Neural cell (in vitro differentiated cells): ENCODE results near the gene KCNH6. TPM values are rescaled to one million over a fixed set of nuclear protein-coding genes. Genes with fewer than 3 reads are reported as not detected.

Source experiments
- H2AFZ ChIP-seq: fragments of 200-600, 300-800 bp; sonication (generic), shearing (Covaris generic); 2 replicates; pipeline ENCODE4 v1.6.0; 2014; ENCODE audit warnings: low read depth, mild to moderate bottlenecking, antibody characterized with exemption, low read length, moderate library complexity
- H3F3A ChIP-seq: fragments of 200-600 bp; shearing (Covaris generic); 2 replicates; pipeline ENCODE4 v1.6.1; 2016; ENCODE audit warnings: mild to moderate bottlenecking, moderate library complexity, mixed read lengths, antibody characterized with exemption, low read length; ENCODE audit not compliant: insufficient read depth, poor library complexity, severe bottlenecking
- H3K27ac ChIP-seq: fragments of 200-600, 300-800 bp; sonication (generic), shearing (Covaris generic); 2 replicates; pipeline ENCODE4 v1.5.1; 2014; ENCODE audit warnings: mild to moderate bottlenecking, low read length, moderate library complexity
- H3K27me3 ChIP-seq: fragments of 300-800, 200-600 bp; sonication (generic), shearing (Covaris generic); 2 replicates; pipeline ENCODE4 v1.6.0; 2014; ENCODE audit warnings: mild to moderate bottlenecking, low read depth, low read length, moderate library complexity; ENCODE audit not compliant: insufficient read depth
- H3K36me3 ChIP-seq: fragments of 300-800, 200-600 bp; sonication (generic), shearing (Covaris generic); 2 replicates; pipeline ENCODE4 v1.5.1; 2014; ENCODE audit warnings: mild to moderate bottlenecking, antibody characterized with exemption, low read length, moderate library complexity; ENCODE audit not compliant: insufficient read depth
- H3K4me2 ChIP-seq: fragments of 300-800, 200-600 bp; sonication (generic), shearing (Covaris generic); 2 replicates; pipeline ENCODE4 v1.6.0; 2014; ENCODE audit warnings: mild to moderate bottlenecking, low read length
- H3K4me3 ChIP-seq: fragments of 300-800, 200-600 bp; sonication (generic), shearing (Covaris generic); 2 replicates; pipeline ENCODE4 v1.5.1; 2014; ENCODE audit warnings: mild to moderate bottlenecking, low read length, moderate library complexity
- H3K79me2 ChIP-seq: fragments of 200-600 bp; shearing (Covaris generic); replicated peaks from 2 replicates; pipeline ENCODE4 v1.6.0; 2014; ENCODE audit warnings: mild to moderate bottlenecking, low read length, moderate library complexity; ENCODE audit not compliant: insufficient read depth
- H3K9ac ChIP-seq: fragments of 300-800, 200-600 bp; sonication (generic), shearing (Covaris generic); 2 replicates; pipeline ENCODE4 v1.6.1; 2016; ENCODE audit warnings: mild to moderate bottlenecking, low read length, mixed read lengths
- H3K9me2 ChIP-seq: fragments of 200-600 bp; shearing (Covaris generic); 2 replicates; pipeline ENCODE4 v1.6.1; 2016; ENCODE audit warnings: mild to moderate bottlenecking, low read length, mixed read lengths; ENCODE audit not compliant: insufficient read depth
- H3K9me3 ChIP-seq: fragments of 200-600, 300-800 bp; sonication (generic), shearing (Covaris generic); 2 replicates; pipeline ENCODE4 v1.6.1; 2016; ENCODE audit warnings: mild to moderate bottlenecking, mixed run types, low read length, moderate library complexity, mixed read lengths
- H4K20me1 ChIP-seq: fragments of 200-600 bp; shearing (Covaris generic); 2 replicates; pipeline ENCODE4 v1.6.1; 2016; ENCODE audit warnings: mild to moderate bottlenecking, mixed run types; ENCODE audit not compliant: insufficient read depth
- EP300 ChIP-seq: fragments of 450-650 bp; conservative IDR thresholded peaks from 2 replicates; pipeline ENCODE4 v1.6.1; 2014; ENCODE audit warnings: antibody characterized with exemption, mild to moderate bottlenecking, moderate library complexity; ENCODE audit not compliant: poor library complexity, severe bottlenecking
- EZH2 ChIP-seq: fragments of 200-600, 300-800 bp; shearing (Covaris generic), sonication (generic); IDR thresholded peaks from 2 replicates; pipeline ENCODE4 v1.6.1; 2014; ENCODE audit warnings: antibody characterized with exemption, low read length, borderline replicate concordance, mild to moderate bottlenecking; ENCODE audit not compliant: insufficient read depth, poor library complexity, severe bottlenecking
- MXI1 ChIP-seq: fragments of 450-650 bp; conservative IDR thresholded peaks from 2 replicates; pipeline ENCODE4 v1.6.1; 2014; ENCODE audit warnings: antibody characterized with exemption, mild to moderate bottlenecking; ENCODE audit not compliant: poor library complexity, severe bottlenecking
- POLR2AphosphoS5 ChIP-seq: IDR thresholded peaks from 2 replicates; pipeline ENCODE4 v1.6.1; 2012
- RAD21 ChIP-seq: fragments of 450-650 bp; conservative IDR thresholded peaks from 2 replicates; pipeline ENCODE4 v1.6.1; 2014; ENCODE audit warnings: antibody characterized with exemption, mild to moderate bottlenecking, moderate library complexity
- REST ChIP-seq: IDR thresholded peaks from 2 replicates; pipeline ENCODE4 v1.6.1; 2012; ENCODE audit warnings: borderline replicate concordance
- SMC3 ChIP-seq: fragments of 450-650 bp; conservative IDR thresholded peaks from 2 replicates; pipeline ENCODE4 v1.6.1; 2014; ENCODE audit warnings: antibody characterized with exemption, mild to moderate bottlenecking, moderate library complexity; ENCODE audit not compliant: poor library complexity
- TAF1 ChIP-seq: IDR thresholded peaks from 2 replicates; pipeline ENCODE4 v1.6.1; 2012; ENCODE audit warnings: low read depth
- polyA plus RNA-seq: library from polyadenylated mRNA; depleted of rRNA; stranded (reverse); fragments of >200 nt; gene quantifications from 2 replicates; pipeline ENCODE4 v1.2.3, GENCODE V29; 2014
- TF ChIP-seq, protein P1 (sequence below): fragments of 450-650 bp; IDR thresholded peaks from 2 replicates; pipeline ENCODE4 v1.5.1; 2014; ENCODE audit warnings: antibody characterized with exemption, mild to moderate bottlenecking, moderate library complexity; ENCODE audit not compliant: poor library complexity, severe bottlenecking

The KCNH6 gene
- polyA plus RNA-seq, 1 donor from 2014 or later, result not detected

DNA sequence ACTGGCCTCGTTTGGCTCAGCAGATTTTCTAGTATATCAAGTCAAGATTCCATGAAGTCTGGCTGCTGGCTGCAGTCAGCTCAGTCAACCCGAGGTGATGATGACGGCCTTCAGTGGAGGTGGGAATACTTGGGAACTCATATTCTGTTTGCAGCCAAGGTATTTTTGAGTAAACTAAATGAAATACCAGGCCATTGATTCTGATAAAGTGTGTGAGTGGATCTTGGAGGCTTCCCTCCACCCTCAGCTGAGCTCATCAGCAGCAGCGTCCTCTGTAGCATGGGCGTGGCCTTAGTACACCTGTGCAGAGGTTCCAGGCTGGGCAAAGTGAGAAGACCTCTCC lies 55.6 kb downstream of the KCNH6 start:
- H3K9ac ChIP-seq, result no peak overlapping the region
- H3K9me3 ChIP-seq, result no peaks in the 10 kb centered on the region
- H3F3A ChIP-seq, result no peaks in the 10 kb centered on the region
- no peaks in the 10 kb centered on the region for H3K9me2 ChIP-seq
- peaks cover 8% of the 10 kb centered on the region for H3K79me2 ChIP-seq
- H3K27ac ChIP-seq, result no peak overlapping the region
- no peaks in the 10 kb centered on the region for H3K36me3 ChIP-seq
- H2AFZ ChIP-seq, result no peak overlapping the region
- no peak overlapping the region for H3K4me2 ChIP-seq
- H3K27me3 ChIP-seq, result no peaks in the 10 kb centered on the region
- TF ChIP-seq RAD21 (no peak), EZH2 (no peak), MXI1 (no peak), REST (no peak), POLR2AphosphoS5 (no peak), EP300 (no peak), TAF1 (no peak), SMC3 (no peak)
- TF ChIP-seq, protein P1, sequence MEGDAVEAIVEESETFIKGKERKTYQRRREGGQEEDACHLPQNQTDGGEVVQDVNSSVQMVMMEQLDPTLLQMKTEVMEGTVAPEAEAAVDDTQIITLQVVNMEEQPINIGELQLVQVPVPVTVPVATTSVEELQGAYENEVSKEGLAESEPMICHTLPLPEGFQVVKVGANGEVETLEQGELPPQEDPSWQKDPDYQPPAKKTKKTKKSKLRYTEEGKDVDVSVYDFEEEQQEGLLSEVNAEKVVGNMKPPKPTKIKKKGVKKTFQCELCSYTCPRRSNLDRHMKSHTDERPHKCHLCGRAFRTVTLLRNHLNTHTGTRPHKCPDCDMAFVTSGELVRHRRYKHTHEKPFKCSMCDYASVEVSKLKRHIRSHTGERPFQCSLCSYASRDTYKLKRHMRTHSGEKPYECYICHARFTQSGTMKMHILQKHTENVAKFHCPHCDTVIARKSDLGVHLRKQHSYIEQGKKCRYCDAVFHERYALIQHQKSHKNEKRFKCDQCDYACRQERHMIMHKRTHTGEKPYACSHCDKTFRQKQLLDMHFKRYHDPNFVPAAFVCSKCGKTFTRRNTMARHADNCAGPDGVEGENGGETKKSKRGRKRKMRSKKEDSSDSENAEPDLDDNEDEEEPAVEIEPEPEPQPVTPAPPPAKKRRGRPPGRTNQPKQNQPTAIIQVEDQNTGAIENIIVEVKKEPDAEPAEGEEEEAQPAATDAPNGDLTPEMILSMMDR, result no peak
- H4K20me1 ChIP-seq, result no peaks in the 10 kb centered on the region
- no peak overlapping the region for H3K4me3 ChIP-seq

DNA sequence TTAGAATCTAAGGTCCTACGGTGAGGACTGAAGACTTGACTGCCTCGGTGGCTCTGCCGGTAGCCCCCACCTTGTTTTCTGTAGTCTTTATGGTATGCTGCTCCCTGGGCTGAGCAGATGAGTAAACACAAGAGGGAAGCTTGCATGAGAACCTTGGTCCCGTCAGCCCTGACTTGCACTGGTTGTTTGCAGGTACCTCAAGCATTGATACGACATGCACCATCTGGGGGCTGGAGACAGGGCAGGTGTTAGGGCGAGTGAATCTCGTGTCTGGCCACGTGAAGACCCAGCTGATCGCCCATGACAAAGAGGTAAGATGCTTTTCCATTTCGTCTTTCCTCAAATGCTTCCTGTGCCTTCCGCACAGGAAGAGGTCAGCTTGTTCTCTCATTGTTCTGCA lies 56.5 kb downstream of the KCNH6 start:
- Histone ChIP-seq H4K20me1 (no peaks in the 10 kb centered on the region), H3F3A (no peaks in the 10 kb centered on the region), H3K27ac (no peak overlapping the region), H3K36me3 (no peaks in the 10 kb centered on the region), H2AFZ (no peak overlapping the region), H3K9me2 (no peaks in the 10 kb centered on the region), H3K27me3 (no peaks in the 10 kb centered on the region), H3K79me2 (peaks cover 8% of the 10 kb centered on the region), H3K4me3 (no peak overlapping the region), H3K4me2 (no peak overlapping the region), H3K9me3 (no peaks in the 10 kb centered on the region), H3K9ac (no peak overlapping the region)
- no peak for TF ChIP-seq EZH2
- no peak for TF ChIP-seq RAD21
- TF ChIP-seq MXI1, result no peak
- TF ChIP-seq SMC3, result no peak
- TF ChIP-seq EP300, result no peak
- no peak for TF ChIP-seq REST
- TF ChIP-seq, protein P1, result no peak
- no peak for TF ChIP-seq POLR2AphosphoS5
- no peak for TF ChIP-seq TAF1
